Lower leg skin (tissue), 3 donors: ENCODE measurements around the gene PROM1.

Experiments
- CTCF ChIP-seq, 3 donors: fragments of 450-650 bp; IDR thresholded peaks; one replicate each; pipeline ENCODE4 v1.5.1; 2016; ENCODE audit warnings: antibody characterized with exemption in 3 of 3, mild to moderate bottlenecking in 3 of 3, moderate library complexity in 2 of 3
- POLR2A ChIP-seq, 2 donors: fragments of 450-650 bp; IDR thresholded peaks; one replicate each; pipeline ENCODE4 v1.6.1; 2016 to 2017; ENCODE audit warnings: antibody characterized with exemption in 2 of 2, mild to moderate bottlenecking in 1 of 2, moderate library complexity in 1 of 2

- TF ChIP-seq CTCF (IDR thresholded peaks at IDR 0.05) = no peak
- TF ChIP-seq POLR2A (IDR thresholded peaks at IDR 0.05) = no peak
Measured at GRCh38 chr4:16025268-16025667, 58.6 kb downstream of the PROM1 start.
